Measurements from ENCODE around the gene ARHGEF11.

ARHGEF11 gene

GRCh38 chr1:156956333-156956732, 89.2 kb downstream of the ARHGEF11 start:
- FAIRE-seq (no peak), DNase-seq (ENCODE audit: insufficient read length, low spot score) (no peak)

- FAIRE-seq = no peak
Observed at GRCh38 chr1:156953571-156953970, 92.0 kb downstream of the ARHGEF11 start.

GRCh38 chr1:156951371-156951770, 94.2 kb downstream of the ARHGEF11 start:
- no peak for FAIRE-seq

More at GRCh38 chr1:156953571-156953970, 92.0 kb downstream of the ARHGEF11 start:
- no peak for DNase-seq (ENCODE audit: insufficient read length, low spot score)

GRCh38 chr1:156949127-156949526, 96.4 kb downstream of the ARHGEF11 start:
- DNase-seq (ENCODE audit: insufficient read length, low spot score) (no peak), FAIRE-seq (no peak)

More at GRCh38 chr1:156951371-156951770, 94.2 kb downstream of the ARHGEF11 start:
- no peak for DNase-seq (ENCODE audit: insufficient read length, low spot score)

- no peak for DNase-seq (ENCODE audit: insufficient read length, low spot score)
- FAIRE-seq = no peak
Observed at GRCh38 chr1:156948708-156949107, 96.8 kb downstream of the ARHGEF11 start.

GRCh38 chr1:156947818-156948525, 97.6 kb downstream of the ARHGEF11 start:
- FAIRE-seq (no peak), DNase-seq (ENCODE audit: insufficient read length, low spot score) (no peak)

GRCh38 chr1:156947127-156947526, 98.4 kb downstream of the ARHGEF11 start:
- FAIRE-seq = no peak

GRCh38 chr1:156945881-156946661, 99.5 kb downstream of the ARHGEF11 start:
- DNase-seq (ENCODE audit: insufficient read length, low spot score) (no peak), FAIRE-seq (no peak)

More at GRCh38 chr1:156947127-156947526, 98.4 kb downstream of the ARHGEF11 start:
- no peak for DNase-seq (ENCODE audit: insufficient read length, low spot score)

GRCh38 chr1:156944848-156945247, 100.7 kb downstream of the ARHGEF11 start:
- no peak for FAIRE-seq
- no peak for DNase-seq (ENCODE audit: insufficient read length, low spot score)

- FAIRE-seq (no peak), DNase-seq (ENCODE audit: insufficient read length, low spot score) (no peak)
Observed at GRCh38 chr1:156944268-156944667, 101.3 kb downstream of the ARHGEF11 start.

- DNase-seq (ENCODE audit: insufficient read length, low spot score) = no peak
- no peak for FAIRE-seq
Observed at GRCh38 chr1:156943756-156944155, 101.8 kb downstream of the ARHGEF11 start.

- no peak for DNase-seq (ENCODE audit: insufficient read length, low spot score)
- no peak for FAIRE-seq
Observed at GRCh38 chr1:156942576-156942975, 103.0 kb downstream of the ARHGEF11 start.

- DNase-seq (ENCODE audit: insufficient read length, low spot score) (no peak), FAIRE-seq (no peak)
Observed at GRCh38 chr1:156942176-156942575, 103.4 kb downstream of the ARHGEF11 start.

- FAIRE-seq = no peak
- no peak for DNase-seq (ENCODE audit: insufficient read length, low spot score)
Observed at GRCh38 chr1:156941675-156942074, 103.9 kb downstream of the ARHGEF11 start.

- DNase-seq (ENCODE audit: insufficient read length, low spot score) = no peak
- FAIRE-seq = no peak
Observed at GRCh38 chr1:156939786-156940334, 105.7 kb downstream of the ARHGEF11 start.

- FAIRE-seq = no peak
- no peak for DNase-seq (ENCODE audit: insufficient read length, low spot score)
Observed at GRCh38 chr1:156938813-156939212, 106.7 kb downstream of the ARHGEF11 start.

- no peak for FAIRE-seq
- DNase-seq (ENCODE audit: insufficient read length, low spot score) = no peak
Observed at GRCh38 chr1:156937883-156938282, 107.7 kb downstream of the ARHGEF11 start.

GRCh38 chr1:156936721-156937220, 108.8 kb downstream of the ARHGEF11 start:
- DNase-seq (ENCODE audit: insufficient read length, low spot score) (no peak), FAIRE-seq (no peak)

GRCh38 chr1:156936191-156936590, 109.4 kb downstream of the ARHGEF11 start:
- DNase-seq (ENCODE audit: insufficient read length, low spot score) (no peak), FAIRE-seq (no peak)

- FAIRE-seq (no peak), DNase-seq (ENCODE audit: insufficient read length, low spot score) (no peak)
Observed at GRCh38 chr1:156935505-156936128, 109.9 kb downstream of the ARHGEF11 start.

- FAIRE-seq (no peak), DNase-seq (ENCODE audit: insufficient read length, low spot score) (no peak)
Observed at GRCh38 chr1:156933136-156933535, 112.4 kb downstream of the ARHGEF11 start.
